ENCODE data around the gene TRIM29. TPM values are rescaled to one million over a fixed set of nuclear protein-coding genes. Genes with fewer than 3 reads are reported as not detected.

The TRIM29 gene
- total and polyA plus RNA-seq, 2 experiments from 2014 or later = 0.28 TPM; not detected in 1

DNA sequence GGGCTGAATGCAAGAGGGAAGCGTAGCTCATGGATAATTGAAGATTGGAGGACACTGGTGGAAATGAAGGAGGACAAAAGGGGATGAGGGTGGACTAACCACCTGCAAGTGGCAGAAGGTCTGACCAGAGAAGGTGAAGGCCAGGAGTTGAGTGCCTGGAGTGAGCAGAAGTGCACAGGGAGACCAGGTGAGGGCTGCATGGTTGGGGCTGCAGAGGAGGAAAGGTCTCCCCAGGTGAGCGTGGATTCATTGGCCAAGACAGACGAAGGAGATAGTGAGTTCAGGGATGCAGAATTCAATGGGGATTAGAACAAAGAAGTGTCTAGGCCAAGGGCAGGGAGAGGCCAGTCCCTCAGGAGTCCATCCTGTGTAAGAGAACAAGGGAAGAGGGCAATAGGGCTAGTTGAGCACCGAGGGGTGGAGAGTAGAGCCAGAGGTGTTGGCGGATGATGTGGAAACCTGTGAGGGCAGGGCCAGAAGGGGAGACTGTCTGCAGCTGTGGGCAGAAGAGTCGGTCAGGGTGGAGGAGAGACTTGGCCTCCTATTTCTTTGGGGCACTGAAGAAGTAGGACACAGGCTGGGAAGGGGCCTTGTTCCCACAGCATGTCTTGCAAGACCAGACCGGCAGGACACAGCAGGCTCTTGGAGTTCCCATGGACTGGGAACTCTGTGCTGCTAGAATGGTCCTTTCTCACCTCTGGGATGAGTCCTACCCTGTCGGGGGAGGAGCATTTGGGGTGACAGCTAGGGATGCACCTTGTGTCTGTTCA, 6.7 kb downstream of the TRIM29 start (continued):
- no peak for TF ChIP-seq ZNF331 (CRISPR knock-in tag; IDR thresholded peaks at IDR 0.05; ENCODE audit: low read depth)
- TF ChIP-seq, protein P1, sequence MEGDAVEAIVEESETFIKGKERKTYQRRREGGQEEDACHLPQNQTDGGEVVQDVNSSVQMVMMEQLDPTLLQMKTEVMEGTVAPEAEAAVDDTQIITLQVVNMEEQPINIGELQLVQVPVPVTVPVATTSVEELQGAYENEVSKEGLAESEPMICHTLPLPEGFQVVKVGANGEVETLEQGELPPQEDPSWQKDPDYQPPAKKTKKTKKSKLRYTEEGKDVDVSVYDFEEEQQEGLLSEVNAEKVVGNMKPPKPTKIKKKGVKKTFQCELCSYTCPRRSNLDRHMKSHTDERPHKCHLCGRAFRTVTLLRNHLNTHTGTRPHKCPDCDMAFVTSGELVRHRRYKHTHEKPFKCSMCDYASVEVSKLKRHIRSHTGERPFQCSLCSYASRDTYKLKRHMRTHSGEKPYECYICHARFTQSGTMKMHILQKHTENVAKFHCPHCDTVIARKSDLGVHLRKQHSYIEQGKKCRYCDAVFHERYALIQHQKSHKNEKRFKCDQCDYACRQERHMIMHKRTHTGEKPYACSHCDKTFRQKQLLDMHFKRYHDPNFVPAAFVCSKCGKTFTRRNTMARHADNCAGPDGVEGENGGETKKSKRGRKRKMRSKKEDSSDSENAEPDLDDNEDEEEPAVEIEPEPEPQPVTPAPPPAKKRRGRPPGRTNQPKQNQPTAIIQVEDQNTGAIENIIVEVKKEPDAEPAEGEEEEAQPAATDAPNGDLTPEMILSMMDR (conservative IDR thresholded peaks at IDR 0.05; ENCODE audit: low read depth in 2 of 2) = no peak
- no peak for TF ChIP-seq EZH2 (IDR thresholded peaks at IDR 0.05; ENCODE audit: low read depth, unreplicated experiment)
- no peak for TF ChIP-seq CREB1 (CRISPR knock-in tag; IDR thresholded peaks at IDR 0.05; ENCODE audit: low read depth)
- TF ChIP-seq STAT1 (IDR thresholded peaks at IDR 0.05; ENCODE audit: unreplicated experiment) = no peak
- TF ChIP-seq JUNB (IDR thresholded peaks at IDR 0.05; ENCODE audit: unreplicated experiment) = no peak
- no peak for TF ChIP-seq NANOG (IDR thresholded peaks at IDR 0.05; ENCODE audit: borderline replicate concordance)
- TF ChIP-seq EZH2phosphoT487 (IDR thresholded peaks at IDR 0.05; ENCODE audit: unreplicated experiment) = no peak

DNA sequence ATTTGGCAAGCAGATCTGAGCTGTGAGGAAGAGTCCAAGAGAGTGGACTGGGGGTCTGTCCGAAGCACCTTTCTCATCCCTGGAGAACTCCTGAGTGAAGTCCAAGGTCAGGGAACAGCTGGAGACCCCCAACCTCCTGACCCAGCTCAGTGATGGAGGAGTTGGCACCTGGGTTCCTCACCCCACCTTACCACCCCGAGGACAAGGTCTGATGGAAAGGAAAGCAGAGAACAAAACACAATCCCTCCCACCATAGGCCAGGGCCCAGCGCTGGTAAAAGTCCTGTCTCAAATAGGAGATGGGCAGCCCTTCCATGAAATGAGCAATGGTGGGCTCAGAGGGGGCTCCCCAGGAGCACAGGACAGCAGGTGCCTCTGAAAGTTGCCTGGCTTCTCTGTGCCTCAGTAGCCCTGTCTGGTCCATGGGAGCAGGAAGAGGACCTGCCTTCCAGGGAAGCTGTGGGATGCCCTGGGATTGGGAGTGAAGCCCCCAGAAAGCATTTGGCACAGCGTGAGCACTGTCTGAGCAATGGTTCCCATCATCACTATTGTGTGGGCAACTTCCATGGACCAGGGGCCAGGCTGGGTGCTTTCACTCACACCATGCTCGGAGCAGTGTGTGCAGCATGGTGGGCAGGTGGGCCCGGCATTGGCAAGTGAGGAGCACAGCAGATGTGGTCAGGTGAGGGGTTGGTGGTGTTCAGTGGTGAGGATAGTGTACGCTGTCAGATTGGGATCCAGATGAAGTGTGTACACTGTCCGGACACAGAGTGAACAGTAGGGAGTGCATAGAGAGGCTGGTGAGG, 7.5 kb downstream of the TRIM29 start:
- no peaks in the 10 kb centered on the region for H4K20me1 ChIP-seq (replicated peaks; ENCODE audit: insufficient read depth)
- no peak overlapping the region for H3K27ac ChIP-seq (ENCODE audit: low read depth)
- H3K79me2 ChIP-seq (replicated peaks; ENCODE audit: insufficient read depth) = no peaks in the 10 kb centered on the region
- H3K4me2 ChIP-seq = no peak overlapping the region
- no peaks in the 10 kb centered on the region for H3K9me3 Mint-ChIP-seq
- no peak for DNase-seq (ENCODE audit: low spot score)
- no peak for ATAC-seq
- H3K4me3 Mint-ChIP-seq = no peak overlapping the region
- no peaks in the 10 kb centered on the region for H3K36me3 Mint-ChIP-seq (ENCODE audit: low read depth)
- no peaks in the 10 kb centered on the region for H3K4me1 Mint-ChIP-seq
- H3K27ac Mint-ChIP-seq = no peak overlapping the region
- H3K27me3 ChIP-seq (ENCODE audit: insufficient read depth) = no peaks in the 10 kb centered on the region
- no peak overlapping the region for H2AFZ ChIP-seq
- no peaks in the 10 kb centered on the region for H3K9me2 ChIP-seq (ENCODE audit: insufficient read depth)
- H3K36me3 ChIP-seq (ENCODE audit: insufficient read depth) = no peaks in the 10 kb centered on the region
- no peaks in the 10 kb centered on the region for H3K4me1 ChIP-seq (ENCODE audit: insufficient read depth)
- H3K27me3 Mint-ChIP-seq (ENCODE audit: insufficient read depth, low read depth, poor library complexity) = peaks cover 11% of the 10 kb centered on the region
- H3K4me3 ChIP-seq = no peak overlapping the region
- H3F3A ChIP-seq (replicated peaks; ENCODE audit: low read depth) = no peaks in the 10 kb centered on the region
- no peak for TF ChIP-seq JUNB (IDR thresholded peaks at IDR 0.05; ENCODE audit: unreplicated experiment)
- TF ChIP-seq ZNF331 (CRISPR knock-in tag; IDR thresholded peaks at IDR 0.05; ENCODE audit: low read depth) = no peak
- no peak for TF ChIP-seq NANOG (IDR thresholded peaks at IDR 0.05; ENCODE audit: borderline replicate concordance)
- TF ChIP-seq, protein P2, sequence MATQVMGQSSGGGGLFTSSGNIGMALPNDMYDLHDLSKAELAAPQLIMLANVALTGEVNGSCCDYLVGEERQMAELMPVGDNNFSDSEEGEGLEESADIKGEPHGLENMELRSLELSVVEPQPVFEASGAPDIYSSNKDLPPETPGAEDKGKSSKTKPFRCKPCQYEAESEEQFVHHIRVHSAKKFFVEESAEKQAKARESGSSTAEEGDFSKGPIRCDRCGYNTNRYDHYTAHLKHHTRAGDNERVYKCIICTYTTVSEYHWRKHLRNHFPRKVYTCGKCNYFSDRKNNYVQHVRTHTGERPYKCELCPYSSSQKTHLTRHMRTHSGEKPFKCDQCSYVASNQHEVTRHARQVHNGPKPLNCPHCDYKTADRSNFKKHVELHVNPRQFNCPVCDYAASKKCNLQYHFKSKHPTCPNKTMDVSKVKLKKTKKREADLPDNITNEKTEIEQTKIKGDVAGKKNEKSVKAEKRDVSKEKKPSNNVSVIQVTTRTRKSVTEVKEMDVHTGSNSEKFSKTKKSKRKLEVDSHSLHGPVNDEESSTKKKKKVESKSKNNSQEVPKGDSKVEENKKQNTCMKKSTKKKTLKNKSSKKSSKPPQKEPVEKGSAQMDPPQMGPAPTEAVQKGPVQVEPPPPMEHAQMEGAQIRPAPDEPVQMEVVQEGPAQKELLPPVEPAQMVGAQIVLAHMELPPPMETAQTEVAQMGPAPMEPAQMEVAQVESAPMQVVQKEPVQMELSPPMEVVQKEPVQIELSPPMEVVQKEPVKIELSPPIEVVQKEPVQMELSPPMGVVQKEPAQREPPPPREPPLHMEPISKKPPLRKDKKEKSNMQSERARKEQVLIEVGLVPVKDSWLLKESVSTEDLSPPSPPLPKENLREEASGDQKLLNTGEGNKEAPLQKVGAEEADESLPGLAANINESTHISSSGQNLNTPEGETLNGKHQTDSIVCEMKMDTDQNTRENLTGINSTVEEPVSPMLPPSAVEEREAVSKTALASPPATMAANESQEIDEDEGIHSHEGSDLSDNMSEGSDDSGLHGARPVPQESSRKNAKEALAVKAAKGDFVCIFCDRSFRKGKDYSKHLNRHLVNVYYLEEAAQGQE (IDR thresholded peaks at IDR 0.05; ENCODE audit: unreplicated experiment) = no peak
- TF ChIP-seq, protein P3, sequence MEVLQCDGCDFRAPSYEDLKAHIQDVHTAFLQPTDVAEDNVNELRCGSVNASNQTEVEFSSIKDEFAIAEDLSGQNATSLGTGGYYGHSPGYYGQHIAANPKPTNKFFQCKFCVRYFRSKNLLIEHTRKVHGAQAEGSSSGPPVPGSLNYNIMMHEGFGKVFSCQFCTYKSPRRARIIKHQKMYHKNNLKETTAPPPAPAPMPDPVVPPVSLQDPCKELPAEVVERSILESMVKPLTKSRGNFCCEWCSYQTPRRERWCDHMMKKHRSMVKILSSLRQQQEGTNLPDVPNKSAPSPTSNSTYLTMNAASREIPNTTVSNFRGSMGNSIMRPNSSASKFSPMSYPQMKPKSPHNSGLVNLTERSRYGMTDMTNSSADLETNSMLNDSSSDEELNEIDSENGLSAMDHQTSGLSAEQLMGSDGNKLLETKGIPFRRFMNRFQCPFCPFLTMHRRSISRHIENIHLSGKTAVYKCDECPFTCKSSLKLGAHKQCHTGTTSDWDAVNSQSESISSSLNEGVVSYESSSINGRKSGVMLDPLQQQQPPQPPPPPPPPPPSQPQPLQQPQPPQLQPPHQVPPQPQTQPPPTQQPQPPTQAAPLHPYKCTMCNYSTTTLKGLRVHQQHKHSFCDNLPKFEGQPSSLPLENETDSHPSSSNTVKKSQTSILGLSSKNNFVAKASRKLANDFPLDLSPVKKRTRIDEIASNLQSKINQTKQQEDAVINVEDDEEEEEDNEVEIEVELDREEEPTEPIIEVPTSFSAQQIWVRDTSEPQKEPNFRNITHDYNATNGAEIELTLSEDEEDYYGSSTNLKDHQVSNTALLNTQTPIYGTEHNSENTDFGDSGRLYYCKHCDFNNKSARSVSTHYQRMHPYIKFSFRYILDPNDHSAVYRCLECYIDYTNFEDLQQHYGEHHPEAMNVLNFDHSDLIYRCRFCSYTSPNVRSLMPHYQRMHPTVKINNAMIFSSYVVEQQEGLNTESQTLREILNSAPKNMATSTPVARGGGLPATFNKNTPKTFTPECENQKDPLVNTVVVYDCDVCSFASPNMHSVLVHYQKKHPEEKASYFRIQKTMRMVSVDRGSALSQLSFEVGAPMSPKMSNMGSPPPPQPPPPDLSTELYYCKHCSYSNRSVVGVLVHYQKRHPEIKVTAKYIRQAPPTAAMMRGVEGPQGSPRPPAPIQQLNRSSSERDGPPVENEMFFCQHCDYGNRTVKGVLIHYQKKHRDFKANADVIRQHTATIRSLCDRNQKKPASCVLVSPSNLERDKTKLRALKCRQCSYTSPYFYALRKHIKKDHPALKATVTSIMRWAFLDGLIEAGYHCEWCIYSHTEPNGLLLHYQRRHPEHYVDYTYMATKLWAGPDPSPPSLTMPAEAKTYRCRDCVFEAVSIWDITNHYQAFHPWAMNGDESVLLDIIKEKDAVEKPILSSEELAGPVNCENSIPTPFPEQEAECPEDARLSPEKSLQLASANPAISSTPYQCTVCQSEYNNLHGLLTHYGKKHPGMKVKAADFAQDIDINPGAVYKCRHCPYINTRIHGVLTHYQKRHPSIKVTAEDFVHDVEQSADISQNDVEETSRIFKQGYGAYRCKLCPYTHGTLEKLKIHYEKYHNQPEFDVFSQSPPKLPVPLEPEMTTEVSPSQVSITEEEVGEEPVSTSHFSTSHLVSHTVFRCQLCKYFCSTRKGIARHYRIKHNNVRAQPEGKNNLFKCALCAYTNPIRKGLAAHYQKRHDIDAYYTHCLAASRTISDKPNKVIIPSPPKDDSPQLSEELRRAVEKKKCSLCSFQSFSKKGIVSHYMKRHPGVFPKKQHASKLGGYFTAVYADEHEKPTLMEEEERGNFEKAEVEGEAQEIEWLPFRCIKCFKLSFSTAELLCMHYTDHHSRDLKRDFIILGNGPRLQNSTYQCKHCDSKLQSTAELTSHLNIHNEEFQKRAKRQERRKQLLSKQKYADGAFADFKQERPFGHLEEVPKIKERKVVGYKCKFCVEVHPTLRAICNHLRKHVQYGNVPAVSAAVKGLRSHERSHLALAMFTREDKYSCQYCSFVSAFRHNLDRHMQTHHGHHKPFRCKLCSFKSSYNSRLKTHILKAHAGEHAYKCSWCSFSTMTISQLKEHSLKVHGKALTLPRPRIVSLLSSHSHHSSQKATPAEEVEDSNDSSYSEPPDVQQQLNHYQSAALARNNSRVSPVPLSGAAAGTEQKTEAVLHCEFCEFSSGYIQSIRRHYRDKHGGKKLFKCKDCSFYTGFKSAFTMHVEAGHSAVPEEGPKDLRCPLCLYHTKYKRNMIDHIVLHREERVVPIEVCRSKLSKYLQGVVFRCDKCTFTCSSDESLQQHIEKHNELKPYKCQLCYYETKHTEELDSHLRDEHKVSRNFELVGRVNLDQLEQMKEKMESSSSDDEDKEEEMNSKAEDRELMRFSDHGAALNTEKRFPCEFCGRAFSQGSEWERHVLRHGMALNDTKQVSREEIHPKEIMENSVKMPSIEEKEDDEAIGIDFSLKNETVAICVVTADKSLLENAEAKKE (CRISPR knock-in tag; IDR thresholded peaks at IDR 0.05) = no peak
